ENCODE results near the gene BCL2.

The BCL2 gene

DNA sequence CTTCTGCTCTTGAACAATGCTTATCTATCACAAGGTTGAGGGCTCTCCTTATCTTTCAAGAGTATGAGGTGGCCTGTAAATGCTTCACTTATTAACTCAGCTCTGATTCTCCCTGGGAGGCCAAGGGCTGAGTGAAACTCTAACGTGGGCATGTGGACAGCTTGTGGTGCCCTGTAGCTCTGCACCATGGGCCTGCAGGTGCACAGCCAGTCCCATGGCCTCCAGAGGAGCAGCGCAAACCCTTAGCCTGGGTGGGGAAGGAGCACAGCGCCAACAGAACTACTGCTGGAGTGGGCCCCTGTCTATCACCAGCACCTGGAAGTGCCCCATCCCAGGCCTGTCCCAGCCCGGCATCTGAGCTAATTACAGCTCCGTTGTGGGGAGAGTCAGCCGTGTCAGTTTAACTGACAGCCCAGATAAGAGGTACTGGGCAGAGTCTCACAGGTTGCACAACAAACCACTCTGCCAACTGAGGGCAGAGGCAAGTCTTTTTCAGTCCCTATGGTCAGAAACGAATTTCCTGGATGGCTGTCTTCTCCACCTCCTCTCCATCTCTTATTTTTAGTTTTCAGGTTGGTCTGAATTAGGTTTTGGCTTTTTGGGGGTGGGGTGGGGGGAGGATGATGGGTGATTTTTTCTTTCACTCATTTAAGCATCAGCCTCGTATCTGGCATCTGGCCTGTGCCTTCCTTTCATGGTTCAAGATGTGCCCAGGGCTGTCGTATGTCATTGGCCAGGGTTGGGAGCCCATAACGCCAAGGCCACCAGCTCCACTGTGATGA, 219.5 kb downstream of the BCL2 start:
- Histone ChIP-seq H3K79me2 (ENCODE audit: low read length) (no peaks in the 10 kb centered on the region), H3K4me2 (ENCODE audit: low read length) (no peak overlapping the region), H3K9ac (ENCODE audit: low read length) (no peak overlapping the region), H3K36me3 (replicated peaks; ENCODE audit: low read depth, low read length) (no peaks in the 10 kb centered on the region), H3K27me3 (ENCODE audit: low read depth, low read length) (peaks cover 28% of the 10 kb centered on the region), H3K4me1 (ENCODE audit: low read length) (peaks cover 23% of the 10 kb centered on the region), H2AFZ (ENCODE audit: low read depth, low read length) (no peak overlapping the region), H3K4me3 (ENCODE audit: low read length) (no peak overlapping the region), H3K27ac (ENCODE audit: low read length) (no peak overlapping the region), H3K9me3 (ENCODE audit: insufficient read depth, low read length) (no peaks in the 10 kb centered on the region), H4K20me1 (ENCODE audit: insufficient read depth, low read length) (no peaks in the 10 kb centered on the region)
- no peak for TF ChIP-seq EZH2phosphoT487 (IDR thresholded peaks at IDR 0.05; ENCODE audit: low read depth)
- TF ChIP-seq, protein P1, sequence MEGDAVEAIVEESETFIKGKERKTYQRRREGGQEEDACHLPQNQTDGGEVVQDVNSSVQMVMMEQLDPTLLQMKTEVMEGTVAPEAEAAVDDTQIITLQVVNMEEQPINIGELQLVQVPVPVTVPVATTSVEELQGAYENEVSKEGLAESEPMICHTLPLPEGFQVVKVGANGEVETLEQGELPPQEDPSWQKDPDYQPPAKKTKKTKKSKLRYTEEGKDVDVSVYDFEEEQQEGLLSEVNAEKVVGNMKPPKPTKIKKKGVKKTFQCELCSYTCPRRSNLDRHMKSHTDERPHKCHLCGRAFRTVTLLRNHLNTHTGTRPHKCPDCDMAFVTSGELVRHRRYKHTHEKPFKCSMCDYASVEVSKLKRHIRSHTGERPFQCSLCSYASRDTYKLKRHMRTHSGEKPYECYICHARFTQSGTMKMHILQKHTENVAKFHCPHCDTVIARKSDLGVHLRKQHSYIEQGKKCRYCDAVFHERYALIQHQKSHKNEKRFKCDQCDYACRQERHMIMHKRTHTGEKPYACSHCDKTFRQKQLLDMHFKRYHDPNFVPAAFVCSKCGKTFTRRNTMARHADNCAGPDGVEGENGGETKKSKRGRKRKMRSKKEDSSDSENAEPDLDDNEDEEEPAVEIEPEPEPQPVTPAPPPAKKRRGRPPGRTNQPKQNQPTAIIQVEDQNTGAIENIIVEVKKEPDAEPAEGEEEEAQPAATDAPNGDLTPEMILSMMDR (IDR thresholded peaks at IDR 0.05; ENCODE audit: low read depth, low read length) = no peak

DNA sequence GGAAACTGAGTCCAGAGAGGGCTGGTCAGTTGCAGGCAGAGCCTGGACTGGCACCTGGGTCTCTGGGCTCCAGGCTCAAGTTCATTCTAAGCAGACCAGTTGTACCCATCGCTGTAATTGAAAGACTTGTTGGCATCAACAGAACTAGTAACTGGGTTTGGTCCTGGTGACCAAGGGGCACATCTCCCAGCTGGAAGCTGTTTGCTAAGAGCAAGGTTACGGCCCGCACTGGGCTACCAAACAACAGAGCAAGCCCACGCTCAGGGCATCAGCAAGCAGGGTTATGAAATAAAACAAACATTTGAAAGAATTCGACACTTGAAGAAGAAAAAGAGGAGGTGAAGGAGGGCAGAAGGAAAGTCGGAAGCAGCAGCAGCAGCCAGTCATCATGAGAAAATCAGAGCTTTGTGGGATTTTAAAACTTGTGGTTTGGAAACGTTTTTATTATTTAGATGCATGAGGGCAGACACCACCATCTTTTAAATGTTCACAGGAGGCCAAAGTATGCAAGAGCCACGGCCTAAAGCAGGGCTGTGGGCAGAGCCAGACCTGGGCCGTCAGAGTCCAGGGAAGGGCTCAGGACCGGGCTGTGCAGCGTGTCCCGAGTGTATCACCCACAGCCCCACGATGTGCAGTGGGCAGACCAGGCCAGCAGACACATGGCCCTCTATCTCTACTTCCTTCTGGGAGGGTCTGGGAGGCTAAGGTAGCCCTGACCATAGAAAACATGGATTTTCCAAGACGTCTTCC, 220.3 kb downstream of the BCL2 start:
- no peaks in the 10 kb centered on the region for H4K20me1 ChIP-seq (ENCODE audit: insufficient read depth, low read length)
- TF ChIP-seq, protein P1 (IDR thresholded peaks at IDR 0.05; ENCODE audit: low read depth, low read length) = no peak
- no peak for TF ChIP-seq EZH2phosphoT487 (IDR thresholded peaks at IDR 0.05; ENCODE audit: low read depth)
- H3K4me3 ChIP-seq (ENCODE audit: low read length) = no peak overlapping the region
- H2AFZ ChIP-seq (ENCODE audit: low read depth, low read length) = no peak overlapping the region
- H3K9ac ChIP-seq (ENCODE audit: low read length) = no peak overlapping the region
- no peaks in the 10 kb centered on the region for H3K36me3 ChIP-seq (replicated peaks; ENCODE audit: low read depth, low read length)
- no peaks in the 10 kb centered on the region for H3K9me3 ChIP-seq (ENCODE audit: insufficient read depth, low read length)
- no peak overlapping the region for H3K4me2 ChIP-seq (ENCODE audit: low read length)
- H3K27me3 ChIP-seq (ENCODE audit: low read depth, low read length) = peaks cover 30% of the 10 kb centered on the region
- H3K79me2 ChIP-seq (ENCODE audit: low read length) = no peaks in the 10 kb centered on the region
- H3K27ac ChIP-seq (ENCODE audit: low read length) = no peak overlapping the region
- H3K4me1 ChIP-seq (ENCODE audit: low read length) = peaks cover 23% of the 10 kb centered on the region

DNA sequence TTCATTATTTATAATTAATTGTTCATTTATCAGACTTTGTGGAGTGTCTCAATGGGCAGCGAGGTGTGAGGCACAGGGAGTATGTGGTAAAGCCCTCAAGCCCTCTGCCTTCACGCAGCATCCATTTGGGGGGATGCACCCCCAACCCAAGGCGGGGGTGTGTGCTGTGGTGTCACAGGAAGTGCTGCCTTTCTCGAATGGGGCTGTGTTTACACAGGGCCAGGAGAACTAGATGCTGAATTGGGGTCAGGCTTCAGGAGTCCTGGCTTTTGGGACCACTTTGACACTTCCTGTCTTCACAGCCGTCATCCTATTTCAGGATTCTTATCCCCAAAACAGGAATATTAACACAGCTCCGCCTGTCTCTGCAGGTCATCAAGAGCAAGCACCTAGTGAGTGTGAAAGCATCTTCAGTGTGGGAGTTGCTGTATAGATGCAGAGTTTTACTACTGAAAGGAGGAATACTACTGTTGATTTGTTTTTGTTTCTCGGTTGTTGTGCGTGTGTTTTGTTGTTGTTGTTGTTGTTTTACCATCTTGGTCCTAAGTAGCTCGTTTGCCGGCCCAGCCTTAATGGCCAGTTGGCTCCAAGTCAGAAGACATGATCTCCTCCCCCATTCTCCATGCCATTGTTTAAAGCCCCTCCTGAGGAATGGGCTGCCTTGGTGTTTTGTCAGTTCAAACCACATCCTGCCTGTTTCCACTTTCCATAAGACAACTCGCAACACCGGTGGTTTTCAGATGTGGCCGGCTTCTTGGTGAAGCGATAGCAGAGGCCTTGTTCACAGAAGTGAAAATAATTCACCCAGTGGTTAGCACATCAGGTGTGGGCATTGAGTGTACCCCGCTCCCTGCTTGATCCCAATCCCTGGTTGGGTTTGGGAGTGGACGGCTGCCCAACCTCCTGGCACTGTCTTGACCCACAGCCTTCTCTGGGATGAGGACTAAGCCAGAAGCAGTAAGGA, 221.3 kb downstream of the BCL2 start:
- Histone ChIP-seq H3K4me3 (ENCODE audit: low read length) (no peak overlapping the region), H3K4me2 (ENCODE audit: low read length) (no peak overlapping the region), H3K4me1 (ENCODE audit: low read length) (peaks cover 23% of the 10 kb centered on the region), H3K9ac (ENCODE audit: low read length) (no peak overlapping the region), H2AFZ (ENCODE audit: low read depth, low read length) (no peak overlapping the region), H3K27ac (ENCODE audit: low read length) (no peak overlapping the region), H3K36me3 (replicated peaks; ENCODE audit: low read depth, low read length) (no peaks in the 10 kb centered on the region), H3K79me2 (ENCODE audit: low read length) (no peaks in the 10 kb centered on the region), H4K20me1 (ENCODE audit: insufficient read depth, low read length) (no peaks in the 10 kb centered on the region), H3K9me3 (ENCODE audit: insufficient read depth, low read length) (no peaks in the 10 kb centered on the region), H3K27me3 (ENCODE audit: low read depth, low read length) (peaks cover 36% of the 10 kb centered on the region)
- no peak for TF ChIP-seq EZH2phosphoT487 (IDR thresholded peaks at IDR 0.05; ENCODE audit: low read depth)
- TF ChIP-seq, protein P1 (IDR thresholded peaks at IDR 0.05; ENCODE audit: low read depth, low read length) = no peak
